Stimulated activated CD4-positive, alpha-beta T cell treated with anti-CD3 and anti-CD28 coated beads, Interleukin-2, amount 100 ng/mL, for 4 hours (primary cell): ENCODE data around the gene CCDC89.

Experiments
- DNase-seq: peaks from one replicate; pipeline ENCODE4 v3.0.0-alpha.2; 2020; ENCODE audit warnings: low read depth

The CCDC89 gene

GRCh38 chr11:85685820-85686459 lies at the start of gene CCDC89:
Gene CCDC89 (minus strand): TSS chr11:85686195. CDS start chr11:85686130, 65 bp downstream.
- DNase-seq, result no peak

- no peak for DNase-seq
These were observed 47.0 kb upstream of the CCDC89 start for GRCh38 chr11:85732965-85733364.

DNA sequence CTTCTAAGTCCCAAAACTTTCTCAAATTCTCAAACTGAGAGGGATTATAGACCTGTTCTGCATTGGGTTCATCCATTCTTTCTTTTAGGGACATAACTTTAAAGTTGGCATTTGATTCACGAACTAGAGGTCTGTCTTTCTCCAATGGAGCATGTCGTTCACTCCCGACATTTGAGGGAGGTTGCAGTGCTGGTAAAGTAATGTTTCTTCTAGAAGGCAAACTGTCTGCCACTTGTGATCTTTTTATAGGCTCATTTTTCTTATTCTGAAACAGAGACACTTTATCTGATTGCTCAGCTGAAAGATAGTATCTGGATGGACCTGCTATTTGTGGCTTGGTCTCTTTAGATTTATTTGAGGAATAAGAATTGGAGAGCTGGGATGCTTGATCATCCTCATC lies 40.4 kb upstream of the CCDC89 start:
- DNase-seq, result no peak

DNA sequence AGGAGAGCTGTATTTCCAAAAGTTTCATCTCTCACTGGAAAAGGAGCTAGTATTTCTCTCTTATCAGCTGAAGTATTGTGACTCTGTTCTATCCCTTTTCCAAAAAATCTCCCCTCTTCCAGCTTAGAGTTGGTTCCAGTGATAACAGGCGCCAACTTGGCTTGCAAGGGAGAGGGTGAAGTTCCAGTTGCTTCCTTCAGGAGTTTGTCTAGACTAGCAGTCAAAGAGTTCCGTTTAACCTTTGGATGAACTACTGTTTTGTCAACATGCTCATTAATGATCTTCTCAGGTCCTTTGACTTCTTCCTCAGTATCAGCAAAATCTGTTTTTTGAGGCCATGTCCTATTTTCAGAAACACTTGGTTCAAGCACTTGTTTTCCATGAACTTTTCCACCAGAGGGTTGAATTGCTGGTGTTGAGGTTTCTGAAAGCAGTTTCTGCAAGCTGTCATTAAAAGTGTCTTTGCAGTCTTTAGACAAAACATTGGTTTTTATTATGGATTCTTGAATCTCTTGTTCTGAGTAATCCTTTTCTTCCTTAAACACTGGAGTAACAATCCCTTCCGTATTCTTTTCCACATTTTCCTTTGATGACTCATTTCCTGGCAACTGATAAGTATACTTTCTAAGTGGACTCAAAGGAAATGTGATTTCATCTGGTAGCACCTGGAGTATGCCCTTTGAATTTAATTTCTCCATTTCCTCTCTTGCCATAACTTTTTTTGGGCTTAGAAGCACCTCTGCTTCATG lies 39.7 kb upstream of the CCDC89 start:
- DNase-seq, result no peak

GRCh38 chr11:85724748-85725465 lies 38.9 kb upstream of the CCDC89 start:
- DNase-seq, result no peak

GRCh38 chr11:85723088-85723487 lies 37.1 kb upstream of the CCDC89 start:
- no peak for DNase-seq

DNA sequence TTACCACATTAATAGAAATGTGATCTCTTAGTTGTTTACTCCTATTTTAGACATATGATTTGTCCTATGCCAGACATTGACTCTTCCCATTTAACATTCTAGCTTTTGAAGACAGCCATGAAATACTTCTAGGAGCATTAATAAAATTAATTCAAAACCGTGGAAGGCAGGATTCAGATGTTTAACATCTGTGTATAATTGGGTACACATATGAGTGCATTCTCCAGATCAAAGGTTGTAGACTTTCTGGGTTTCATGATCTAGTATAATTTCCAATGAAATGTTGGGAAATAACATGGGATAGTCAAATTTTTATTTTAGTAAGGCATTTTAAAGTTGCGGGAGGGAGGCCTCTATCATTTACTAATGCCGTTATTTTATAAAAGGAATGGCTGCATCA lies 35.2 kb upstream of the CCDC89 start:
- no peak for DNase-seq

DNA sequence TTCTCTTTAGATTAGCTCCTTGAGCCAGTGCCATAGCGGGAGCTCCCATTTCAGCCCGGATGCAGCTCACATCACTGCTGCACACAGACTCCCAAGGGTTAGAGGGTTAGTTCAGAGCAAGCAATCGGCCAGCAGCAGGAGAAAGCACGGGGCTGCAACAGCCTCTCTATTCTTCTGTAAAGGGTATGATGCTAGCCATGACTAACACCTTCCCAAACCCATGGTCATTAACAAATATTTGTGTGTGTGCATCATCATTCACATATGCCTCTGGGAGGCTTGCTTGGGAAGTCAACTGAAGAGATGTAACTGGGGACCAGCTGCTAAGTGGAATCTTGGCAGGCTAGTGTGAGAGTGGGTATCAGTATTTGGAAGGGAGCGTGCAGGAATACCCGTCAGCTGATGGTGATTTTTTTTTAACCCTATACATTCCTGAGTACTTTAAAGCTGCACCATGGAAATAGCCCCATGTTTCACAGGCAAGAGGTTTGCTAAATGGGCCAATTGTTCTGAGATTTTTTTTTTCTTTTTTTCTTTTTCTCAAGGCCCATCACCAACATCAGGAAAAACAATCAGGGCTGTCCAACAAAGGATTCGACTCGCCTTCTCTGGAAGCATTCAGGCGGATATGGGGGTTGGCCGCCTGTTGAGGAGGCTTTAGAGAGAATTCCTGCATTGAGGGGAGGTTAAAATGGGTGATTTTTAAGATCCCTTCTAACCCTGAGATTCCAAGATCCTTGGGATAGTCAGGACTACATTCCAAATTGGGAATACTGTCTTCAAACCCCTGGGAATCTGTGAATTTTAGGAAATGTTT lies 33.2 kb upstream of the CCDC89 start:
- DNase-seq, result no peak

GRCh38 chr11:85718126-85718943 lies 32.3 kb upstream of the CCDC89 start:
- DNase-seq, result no peak

- DNase-seq, result no peak
These were observed 31.4 kb upstream of the CCDC89 start for GRCh38 chr11:85717429-85717828.

DNA sequence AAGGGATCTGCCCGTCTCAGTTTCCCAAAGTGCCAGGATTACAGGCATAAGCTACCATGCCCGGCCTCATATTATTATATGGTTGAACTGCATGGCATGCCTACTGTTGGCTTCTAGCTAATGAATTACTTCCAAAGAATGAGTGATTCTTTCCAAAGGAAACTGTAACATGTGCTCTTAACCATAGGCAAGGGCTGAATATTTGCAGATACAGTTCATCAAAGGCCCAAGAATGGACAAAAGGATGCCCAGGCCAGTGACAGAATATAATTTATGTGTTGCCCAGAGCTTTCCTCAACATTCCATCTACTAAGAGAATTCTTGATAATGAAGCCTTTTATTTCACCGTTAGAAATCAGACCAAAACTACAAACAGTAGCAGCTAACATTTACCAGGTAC lies 27.0 kb upstream of the CCDC89 start:
- no peak for DNase-seq

DNA sequence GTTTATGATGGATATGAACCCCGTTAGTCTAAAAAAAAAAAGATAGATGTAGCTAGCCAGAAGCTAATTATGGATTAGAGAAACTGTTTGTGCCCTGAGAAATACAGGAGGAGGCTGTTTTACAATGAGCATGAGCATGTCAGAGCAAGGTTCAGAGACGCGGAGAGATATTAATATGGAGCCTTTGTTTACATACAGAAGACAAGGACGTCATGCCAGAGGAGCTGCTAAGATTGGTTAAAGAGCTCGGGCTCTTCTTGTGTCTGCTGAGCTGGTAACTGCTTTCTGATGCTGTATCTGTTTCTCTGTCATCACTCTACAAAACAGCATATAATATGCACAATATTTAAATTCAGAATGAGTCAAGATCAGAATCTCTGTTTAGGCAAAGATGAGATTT lies 24.9 kb upstream of the CCDC89 start:
- no peak for DNase-seq

GRCh38 chr11:85709941-85710702 lies 24.1 kb upstream of the CCDC89 start:
- no peak for DNase-seq

GRCh38 chr11:85705800-85706199 lies 19.8 kb upstream of the CCDC89 start:
- DNase-seq, result no peak

DNA sequence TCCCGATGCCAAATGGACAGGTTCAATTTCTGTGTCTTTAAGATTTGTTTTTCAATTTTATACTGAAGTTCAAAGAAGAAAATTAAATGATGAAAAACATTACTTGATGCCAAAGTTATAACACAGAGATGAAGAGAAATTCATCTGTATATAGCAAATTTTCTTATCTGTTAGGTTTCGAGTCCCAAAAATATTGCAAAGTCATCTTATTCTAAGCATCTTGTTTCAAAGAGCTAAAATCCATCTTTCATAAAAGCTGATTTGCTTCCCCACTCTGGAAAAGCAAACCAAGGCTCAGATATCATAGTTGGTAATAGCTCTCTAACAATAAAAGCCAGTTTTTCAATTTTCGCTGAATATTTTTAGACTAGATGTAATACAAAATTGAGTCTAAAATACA lies 19.0 kb upstream of the CCDC89 start:
- DNase-seq, result no peak

DNA sequence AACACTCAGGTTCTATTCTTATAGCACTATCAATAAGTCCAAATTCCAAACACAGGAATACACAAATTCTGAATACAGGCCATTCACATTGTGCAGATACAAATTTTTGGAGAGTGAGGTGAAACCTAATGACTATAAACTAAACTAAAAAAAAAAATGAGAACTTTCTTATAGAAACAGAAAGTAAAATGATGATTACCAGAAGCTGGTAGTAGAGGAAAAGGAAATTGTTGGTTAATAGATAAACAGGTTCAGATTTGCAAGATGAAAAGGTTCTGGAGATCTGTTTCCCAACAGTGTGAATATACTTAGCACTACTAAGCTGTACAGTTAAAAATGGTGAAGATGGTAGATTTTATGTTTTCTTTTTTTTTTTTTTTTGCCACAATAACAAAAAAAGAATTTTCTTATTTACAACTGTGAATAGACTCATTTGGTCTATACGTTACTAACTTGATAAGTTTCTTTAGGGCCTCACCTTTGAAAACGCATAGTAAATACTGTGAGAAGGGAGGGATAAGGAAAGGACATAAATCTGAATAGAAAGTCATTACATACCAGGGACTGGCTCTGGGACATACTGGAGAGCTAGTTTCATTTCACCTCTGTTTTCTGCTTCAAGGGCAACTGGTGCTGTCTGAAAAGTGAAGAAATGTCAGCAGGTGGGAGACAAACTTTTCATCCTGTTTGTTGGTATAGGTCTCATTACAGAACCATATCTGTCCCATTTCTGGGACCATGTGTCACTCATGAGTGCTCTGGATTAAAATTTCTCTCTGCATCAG lies 14.2 kb upstream of the CCDC89 start:
- DNase-seq, result no peak

GRCh38 chr11:85698195-85698594 lies 12.2 kb upstream of the CCDC89 start:
- DNase-seq, result no peak

- no peak for DNase-seq
These were observed 11.8 kb upstream of the CCDC89 start for GRCh38 chr11:85697747-85698146.

GRCh38 chr11:85695546-85695945 lies 9.6 kb upstream of the CCDC89 start:
- no peak for DNase-seq
